Non-pigmented ciliary epithelial cell (primary cell): ENCODE measurements around the gene METTL1.
"Not testable (repeated sequence)": the region's sequence is repeated elsewhere in the genome, so short reads cannot be mapped to it uniquely, and the experiment has no call there.

Source experiments
- DNase-seq: peaks from one replicate; pipeline ENCODE4 v3.0.0-alpha.2; 2010; ENCODE audit warnings: low read depth

Gene METTL1

DNA sequence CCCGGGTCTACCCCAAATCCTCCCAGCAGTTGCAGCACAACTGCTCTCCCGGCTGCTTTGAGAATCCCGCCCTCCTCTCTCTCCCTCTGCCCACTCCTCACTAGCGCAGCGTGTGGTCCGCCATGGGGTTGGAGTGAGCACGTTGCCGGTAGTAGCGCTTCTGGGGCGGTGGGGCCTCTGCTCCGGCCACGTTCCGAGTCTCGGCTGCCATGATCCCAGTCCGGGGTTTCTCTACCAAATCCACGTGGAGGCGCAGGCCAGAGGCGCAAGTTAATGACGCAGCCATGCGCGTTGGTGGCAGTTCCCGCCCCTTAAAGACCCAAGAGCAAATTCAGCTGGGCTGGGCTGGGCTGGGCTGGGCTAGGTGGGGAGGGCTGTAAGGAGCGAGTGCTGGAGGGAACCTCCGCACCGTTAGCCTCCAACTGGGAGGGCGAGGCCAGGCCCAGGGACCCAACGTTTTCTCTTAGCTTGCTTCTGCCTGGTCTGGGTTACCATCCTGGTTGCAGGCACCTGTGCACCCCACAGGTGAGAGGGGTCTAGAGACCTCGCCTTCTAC is at the start of gene METTL1:
Gene METTL1 (minus strand): TSS at position 233 of the 556 bp plus-strand sequence. CDS start 22 bp downstream, at position 211.
- peak; percentile 83 for DNase-seq

- DNase-seq = not testable (repeated sequence)
Measured at GRCh38 chr12:57821015-57821414, 49.1 kb upstream of the METTL1 start.

DNA sequence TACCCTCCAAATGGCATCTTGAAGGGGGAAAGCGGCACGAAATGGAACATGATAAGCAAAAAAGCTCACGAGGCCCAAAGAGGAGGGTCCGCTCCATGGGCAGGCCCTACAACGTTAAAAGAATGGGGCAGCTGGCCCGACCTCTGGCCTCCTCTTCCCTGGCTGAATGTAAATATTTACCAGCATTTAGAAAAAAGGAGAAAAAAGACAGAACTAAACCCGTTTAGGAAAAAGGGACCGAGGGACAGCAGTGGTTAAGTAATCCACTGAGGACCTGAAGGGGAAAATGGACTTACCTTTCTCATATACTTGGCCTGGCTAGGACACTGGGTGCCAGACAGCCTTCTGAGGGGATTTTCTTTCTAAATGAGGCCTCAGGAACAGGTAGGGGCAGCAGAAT is 48.2 kb upstream of the METTL1 start:
- not testable (repeated sequence) for DNase-seq

- not testable (repeated sequence) for DNase-seq
Measured at GRCh38 chr12:57817990-57818331, 46.1 kb upstream of the METTL1 start.

GRCh38 chr12:57817261-57817989 is 45.5 kb upstream of the METTL1 start:
- DNase-seq = no peak

DNA sequence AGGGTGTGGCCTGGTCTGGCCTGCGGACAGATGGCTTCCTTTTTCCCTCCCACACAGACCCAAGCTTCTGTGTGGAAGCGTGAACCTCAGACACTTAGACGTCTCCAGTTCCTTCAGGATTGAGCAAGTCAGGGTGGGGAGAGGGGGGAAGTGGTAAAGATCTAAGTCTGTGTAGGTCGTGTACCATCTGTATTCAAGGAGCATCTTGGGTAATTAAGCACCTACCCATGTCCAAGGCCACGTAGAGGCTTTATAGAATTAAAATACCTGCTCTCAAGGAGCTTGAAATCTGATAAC is 44.9 kb upstream of the METTL1 start:
- no peak for DNase-seq

DNA sequence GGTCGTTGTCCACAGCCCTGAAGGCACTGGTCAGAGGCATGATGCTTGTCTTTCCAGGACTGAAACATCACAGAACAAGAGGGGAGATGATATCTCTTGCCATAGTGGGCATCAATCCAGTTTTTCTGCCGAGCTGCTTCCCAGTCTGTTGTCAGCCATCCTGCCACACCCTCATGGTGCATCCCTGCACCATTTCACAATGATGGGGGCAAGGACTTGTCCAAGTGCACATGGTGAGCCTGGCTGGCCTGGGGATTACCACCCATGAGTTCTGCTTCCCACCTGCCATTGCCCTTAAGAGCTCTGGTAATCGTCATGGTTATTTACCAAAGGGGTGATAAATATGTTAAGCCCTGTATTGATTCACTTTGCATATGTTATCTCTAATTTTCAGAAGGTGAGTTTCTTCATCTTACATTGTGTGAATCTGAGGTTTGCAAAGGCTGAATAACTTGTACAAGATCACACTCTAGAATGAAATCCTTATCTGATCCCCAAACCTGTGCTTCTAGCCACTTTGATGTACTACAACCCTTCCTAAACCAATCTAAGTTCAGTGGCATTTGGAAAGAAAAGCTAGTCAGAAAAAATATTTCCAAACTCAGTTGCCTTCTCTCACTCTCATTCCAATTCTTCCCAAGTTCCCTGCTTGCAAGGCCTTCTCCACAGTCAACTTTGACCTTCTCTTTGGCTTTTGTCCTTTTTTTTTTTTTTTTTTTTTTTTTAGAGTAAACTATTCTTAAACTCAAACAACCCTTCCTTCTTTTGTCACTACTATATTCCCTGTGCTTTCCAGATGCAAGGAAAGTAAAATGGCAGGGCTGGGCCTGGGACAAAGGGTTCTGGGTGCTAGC is 44.3 kb upstream of the METTL1 start:
- DNase-seq = no peak

DNA sequence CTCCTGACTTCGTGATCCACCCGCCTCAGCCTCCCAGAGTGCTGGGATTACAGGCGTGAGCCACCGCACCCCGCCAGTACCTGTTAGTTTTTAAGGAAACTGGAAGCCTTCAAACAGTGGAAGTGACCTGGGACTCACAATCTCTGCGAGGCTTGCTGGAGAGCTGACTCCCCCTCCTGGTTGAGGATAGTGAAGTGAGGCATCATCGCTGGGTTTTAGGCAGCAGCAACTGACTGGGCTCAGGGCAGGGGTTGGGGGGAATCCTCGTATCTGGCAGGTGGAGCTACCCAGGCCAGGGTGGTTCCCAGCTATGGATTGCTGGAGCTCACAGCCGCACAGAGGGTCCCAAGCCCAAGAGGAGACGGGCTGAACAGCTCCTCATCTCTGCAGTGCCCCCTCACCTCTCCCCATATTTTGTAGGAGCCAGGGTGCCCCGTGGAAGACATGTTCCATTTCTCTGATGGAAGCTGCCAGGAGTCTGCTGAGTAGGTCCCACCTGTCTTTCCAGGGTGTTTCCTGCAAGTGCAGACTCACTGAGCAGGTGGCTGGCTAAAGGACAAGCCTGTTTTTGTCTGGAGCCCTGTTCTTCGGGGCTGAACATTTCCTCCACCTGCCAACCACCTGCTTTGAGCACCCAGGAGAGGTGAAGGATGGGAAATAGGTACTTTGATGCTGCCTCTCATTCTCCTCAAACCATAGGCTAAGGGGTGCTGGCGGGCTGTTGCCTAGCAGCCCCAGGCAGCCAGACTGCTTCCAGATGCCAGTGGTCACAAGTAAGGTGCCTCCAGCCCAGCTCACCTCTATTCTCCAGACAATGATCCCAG is 43.5 kb upstream of the METTL1 start:
- DNase-seq = no peak

DNA sequence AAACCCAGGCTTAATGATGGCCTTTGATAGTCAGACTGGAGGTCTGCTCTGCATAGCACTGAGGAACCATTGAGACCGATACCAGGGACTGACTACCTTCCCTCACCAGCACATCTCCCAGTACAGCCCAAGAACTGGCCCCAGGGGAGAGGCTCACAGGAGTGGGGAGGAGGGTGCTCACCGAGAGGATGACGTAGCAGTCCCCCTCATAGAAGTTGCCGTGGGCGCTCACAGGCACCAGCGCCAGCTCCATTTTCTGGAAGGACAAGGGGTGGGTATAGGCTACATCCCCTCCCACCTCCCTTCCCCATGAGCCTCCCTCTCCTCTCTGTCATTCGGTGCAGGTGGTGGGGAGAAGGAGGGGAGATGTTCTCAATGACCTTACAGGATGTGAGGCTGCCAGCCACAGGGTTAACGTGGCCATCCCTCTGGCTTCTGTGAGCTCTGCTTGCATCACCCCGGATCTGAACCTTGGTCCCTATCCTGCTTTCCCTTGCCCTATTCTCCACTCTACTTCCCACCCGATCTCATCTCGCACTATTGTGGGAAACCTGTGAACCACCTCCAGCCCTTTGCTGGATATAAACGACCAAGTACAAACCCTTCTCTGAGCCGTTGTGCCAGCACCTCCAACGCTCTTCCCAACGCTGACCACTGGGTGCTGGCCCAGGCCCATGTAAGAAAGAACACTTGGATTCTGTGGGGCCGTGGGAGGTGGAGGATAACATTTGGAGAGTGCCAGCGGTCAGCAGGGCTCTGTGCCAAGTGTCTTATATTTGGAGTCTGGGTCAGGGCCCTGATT is 42.3 kb upstream of the METTL1 start:
- DNase-seq = no peak

DNA sequence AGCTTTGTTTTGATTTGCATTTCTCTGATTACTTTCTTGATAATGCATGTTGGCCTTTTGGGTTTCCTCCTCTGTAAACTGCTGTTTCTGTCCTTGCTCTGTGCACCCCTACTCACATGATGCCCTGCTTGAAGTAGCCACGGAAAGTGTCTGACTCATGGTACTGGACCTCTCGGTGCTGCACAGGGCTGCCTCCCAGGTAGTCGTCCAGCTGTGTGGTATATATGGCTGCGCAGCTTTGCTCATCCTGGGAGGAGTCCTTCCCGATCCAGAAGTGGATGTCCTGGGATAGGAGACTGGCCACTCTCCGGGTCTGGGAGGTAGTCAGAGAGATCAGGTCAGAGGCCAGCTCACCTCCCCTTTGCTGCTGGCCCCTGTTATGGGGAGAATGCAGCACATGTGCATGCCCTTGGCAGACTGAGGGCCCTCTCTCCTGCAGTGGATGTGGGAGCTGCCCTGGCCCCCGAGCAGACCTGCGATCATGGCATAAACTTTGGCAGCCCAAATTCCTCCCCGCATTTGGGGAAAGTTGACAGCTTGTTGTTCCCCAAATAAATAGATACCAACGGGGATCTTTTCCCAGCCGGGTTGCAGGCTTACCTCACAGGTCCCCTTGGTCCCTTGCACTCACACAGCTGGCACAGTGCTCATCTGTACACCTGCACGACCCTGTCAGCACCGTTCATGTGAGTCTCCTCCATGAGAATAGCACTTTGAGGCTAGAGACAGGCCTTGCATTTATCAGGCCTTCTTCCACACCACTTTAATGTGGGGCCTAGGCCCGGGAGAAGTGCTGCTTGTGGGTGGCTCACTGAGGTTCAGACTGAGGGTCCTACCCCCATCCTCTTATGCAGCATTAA is 41.4 kb upstream of the METTL1 start:
- DNase-seq = no peak

GRCh38 chr12:57811028-57811755 is 39.3 kb upstream of the METTL1 start:
- DNase-seq = no peak

- no peak for DNase-seq
Measured at GRCh38 chr12:57810450-57810849, 38.5 kb upstream of the METTL1 start.

GRCh38 chr12:57809425-57809824 is 37.5 kb upstream of the METTL1 start:
- no peak for DNase-seq

DNA sequence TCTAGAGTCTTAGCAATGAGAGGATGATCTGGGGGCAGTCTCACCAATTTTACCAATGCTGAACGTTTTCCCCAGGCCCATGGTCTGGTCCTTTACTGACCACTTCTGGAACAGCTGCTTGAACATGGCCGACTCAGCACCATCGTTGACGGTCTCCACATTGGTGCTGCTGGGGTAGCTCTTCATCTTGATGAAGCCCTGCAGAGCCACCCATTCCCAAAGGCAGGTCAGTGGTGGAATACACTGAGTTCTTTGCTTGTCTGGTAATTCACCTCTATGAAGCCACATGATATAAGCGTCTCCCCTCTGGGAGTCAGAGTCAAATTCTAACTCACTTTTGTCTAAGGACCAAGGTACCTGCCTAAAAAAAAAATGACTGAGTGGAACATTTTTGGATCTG is 36.4 kb upstream of the METTL1 start:
- no peak for DNase-seq

GRCh38 chr12:57807285-57807684 is 35.4 kb upstream of the METTL1 start:
- DNase-seq = no peak

DNA sequence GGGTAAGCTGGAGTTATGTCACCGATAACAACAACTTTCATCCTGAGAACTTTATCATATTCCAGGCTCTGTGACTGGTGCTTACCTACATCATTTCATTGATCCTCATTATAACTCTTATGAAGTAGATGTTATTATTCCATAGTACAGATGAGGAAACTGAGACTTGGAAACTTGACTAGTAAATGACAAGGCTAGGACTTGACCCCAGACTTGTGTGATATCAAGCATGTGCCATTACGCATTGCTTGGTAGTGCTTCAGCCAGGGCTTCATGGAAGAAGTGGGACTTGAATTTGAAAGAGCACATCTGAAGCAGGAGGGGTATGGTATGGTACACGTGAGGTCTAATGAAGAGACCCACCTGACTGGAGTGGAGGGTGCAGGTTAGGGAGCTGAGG is 34.8 kb upstream of the METTL1 start:
- no peak for DNase-seq

DNA sequence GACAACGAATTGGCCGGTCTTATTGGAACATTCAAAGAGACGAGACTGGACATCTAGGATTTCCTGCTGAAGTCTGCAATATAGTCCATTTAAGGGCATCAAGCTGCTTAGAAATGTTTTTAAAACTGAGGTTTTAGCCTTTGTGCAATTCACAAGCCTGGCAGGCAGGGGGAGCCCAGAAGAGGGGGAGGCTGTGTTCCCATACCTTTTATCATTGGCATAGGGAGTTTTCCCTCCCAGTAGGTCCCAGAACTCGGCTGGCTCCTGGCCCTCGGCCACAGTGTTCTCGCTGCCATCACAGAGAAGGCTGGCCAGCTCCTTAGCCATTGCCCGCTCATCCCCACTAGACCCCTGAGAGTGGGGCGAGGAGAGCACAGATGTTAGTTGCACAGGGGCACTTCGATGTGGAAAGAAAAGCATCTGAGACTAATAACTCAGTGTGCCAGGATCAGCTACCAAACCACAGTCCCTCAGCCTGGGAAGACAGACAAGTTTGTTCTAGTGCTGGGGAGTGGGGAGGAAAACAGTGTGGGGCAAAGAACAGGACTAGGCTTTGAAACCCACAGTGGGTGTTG is 31.5 kb upstream of the METTL1 start:
- DNase-seq = no peak

DNA sequence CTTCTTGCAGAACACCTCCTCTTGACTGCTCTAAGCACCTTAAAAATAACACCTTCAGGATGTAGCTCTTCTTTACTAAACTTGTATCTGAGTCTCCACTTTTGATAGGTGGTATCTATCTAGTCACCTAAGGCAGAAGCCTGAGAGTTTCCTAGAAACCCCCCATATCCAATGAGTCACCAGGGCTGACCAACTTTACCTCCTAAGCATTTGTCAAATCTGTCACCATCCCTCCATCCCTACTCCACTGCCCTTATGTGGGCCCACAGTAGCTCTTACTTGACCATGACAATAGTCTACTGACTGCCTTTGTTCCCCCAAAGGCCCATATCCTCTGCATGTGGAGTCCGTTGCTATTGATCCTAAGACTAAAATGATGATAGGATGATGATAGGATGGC is 30.7 kb upstream of the METTL1 start:
- DNase-seq = no peak

GRCh38 chr12:57800965-57801364 is 29.1 kb upstream of the METTL1 start:
- no peak for DNase-seq

DNA sequence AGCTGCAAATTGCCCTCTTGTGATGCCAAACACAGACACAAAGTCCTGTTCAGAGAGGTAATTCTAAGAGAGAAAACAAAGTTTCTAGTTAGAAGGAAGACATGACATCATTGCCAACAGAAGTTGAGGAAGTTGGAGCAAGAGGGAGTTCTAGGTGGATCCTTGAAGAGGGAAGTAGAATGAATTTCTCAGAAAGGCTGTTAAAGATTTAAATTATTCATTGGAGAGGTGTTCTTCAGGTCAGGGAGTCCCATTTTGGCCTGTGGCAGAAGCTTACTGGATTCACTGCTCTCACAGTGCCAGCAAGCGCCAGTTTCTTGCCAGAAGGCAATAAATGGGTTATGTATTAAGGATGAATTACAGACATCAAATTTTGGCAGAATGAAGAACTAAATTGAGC is 26.0 kb upstream of the METTL1 start:
- DNase-seq = no peak
